Ishikawa (cell line): ENCODE measurements around the gene TTLL6.

Source experiments
- CEBPB ChIP-seq: IDR thresholded peaks from 2 replicates; pipeline ENCODE4 v1.6.1; 2012
- CREB1 ChIP-seq: IDR thresholded peaks from 2 replicates; pipeline ENCODE4 v1.6.1; 2012; ENCODE audit warnings: low read depth
- EGR1 ChIP-seq: IDR thresholded peaks from 2 replicates; pipeline ENCODE4 v1.6.1; 2012
- EP300 ChIP-seq: IDR thresholded peaks from 2 replicates; pipeline ENCODE4 v1.6.1; 2012; ENCODE audit warnings: borderline replicate concordance
- FOXM1 ChIP-seq: IDR thresholded peaks from 2 replicates; pipeline ENCODE4 v1.6.1; 2012; ENCODE audit warnings: low read depth, borderline replicate concordance
- MAX ChIP-seq: IDR thresholded peaks from 2 replicates; pipeline ENCODE4 v1.6.1; 2012
- NFIC ChIP-seq: IDR thresholded peaks from 2 replicates; pipeline ENCODE4 v1.6.1; 2012
- RAD21 ChIP-seq: IDR thresholded peaks from 2 replicates; pipeline ENCODE4 v1.6.1; 2012; ENCODE audit warnings: low read depth
- TAF1 ChIP-seq: IDR thresholded peaks from 2 replicates; pipeline ENCODE4 v1.6.1; 2012; ENCODE audit warnings: low read depth, mild to moderate bottlenecking
- TCF12 ChIP-seq: IDR thresholded peaks from 2 replicates; pipeline ENCODE4 v1.6.1; 2012; ENCODE audit warnings: low read depth
- TEAD4 ChIP-seq: IDR thresholded peaks from 2 replicates; pipeline ENCODE4 v1.6.1; 2012
- YY1 ChIP-seq: IDR thresholded peaks from 2 replicates; pipeline ENCODE4 v1.6.1; 2012; ENCODE audit warnings: low read depth
- ZBTB7A ChIP-seq: IDR thresholded peaks from 2 replicates; pipeline ENCODE4 v1.6.1; 2012; ENCODE audit warnings: low read depth
- TF ChIP-seq, protein P1 (sequence below): IDR thresholded peaks from 2 replicates; pipeline ENCODE4 v1.6.1; 2012
- TF ChIP-seq, protein P2 (sequence below): IDR thresholded peaks from 2 replicates; pipeline ENCODE4 v1.6.1; 2012; ENCODE audit warnings: low read depth, mild to moderate bottlenecking

Gene TTLL6

GRCh38 chr17:48773245-48773644 lies 43.8 kb downstream of the TTLL6 start:
- TF ChIP-seq EGR1 = no peak
- TF ChIP-seq FOXM1 = no peak
- TF ChIP-seq TCF12 = no peak

DNA sequence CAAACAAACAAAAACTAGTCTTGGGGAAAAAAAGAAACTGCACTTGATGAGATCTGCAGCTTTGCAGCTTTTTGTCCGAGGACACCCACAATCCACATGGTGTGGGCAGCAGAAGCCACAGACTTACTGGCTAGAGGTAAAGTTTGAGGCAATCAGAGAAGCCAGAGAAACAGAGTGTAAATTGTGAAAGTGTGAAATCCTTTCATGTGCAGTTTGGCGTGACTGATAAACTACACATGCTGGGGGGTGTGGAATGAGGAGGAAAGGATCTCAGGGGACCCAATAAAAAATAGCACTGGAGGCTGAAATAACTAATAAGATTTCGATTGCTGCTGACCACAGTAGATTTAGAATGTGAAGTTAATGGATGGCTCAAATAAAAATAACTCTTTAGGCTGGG lies 46.1 kb downstream of the TTLL6 start:
- TF ChIP-seq CREB1 (no peak), EP300 (no peak), TAF1 (no peak), ZBTB7A (no peak)

- TF ChIP-seq, protein P1, sequence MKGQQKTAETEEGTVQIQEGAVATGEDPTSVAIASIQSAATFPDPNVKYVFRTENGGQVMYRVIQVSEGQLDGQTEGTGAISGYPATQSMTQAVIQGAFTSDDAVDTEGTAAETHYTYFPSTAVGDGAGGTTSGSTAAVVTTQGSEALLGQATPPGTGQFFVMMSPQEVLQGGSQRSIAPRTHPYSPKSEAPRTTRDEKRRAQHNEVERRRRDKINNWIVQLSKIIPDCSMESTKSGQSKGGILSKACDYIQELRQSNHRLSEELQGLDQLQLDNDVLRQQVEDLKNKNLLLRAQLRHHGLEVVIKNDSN = no peak
- no peak for TF ChIP-seq TAF1
- TF ChIP-seq TEAD4 = no peak
- TF ChIP-seq EGR1 = no peak
- no peak for TF ChIP-seq ZBTB7A
- TF ChIP-seq FOXM1 = no peak
- no peak for TF ChIP-seq EP300
- TF ChIP-seq NFIC = no peak
- no peak for TF ChIP-seq TCF12
- no peak for TF ChIP-seq RAD21
- TF ChIP-seq MAX = no peak
- TF ChIP-seq, protein P2, sequence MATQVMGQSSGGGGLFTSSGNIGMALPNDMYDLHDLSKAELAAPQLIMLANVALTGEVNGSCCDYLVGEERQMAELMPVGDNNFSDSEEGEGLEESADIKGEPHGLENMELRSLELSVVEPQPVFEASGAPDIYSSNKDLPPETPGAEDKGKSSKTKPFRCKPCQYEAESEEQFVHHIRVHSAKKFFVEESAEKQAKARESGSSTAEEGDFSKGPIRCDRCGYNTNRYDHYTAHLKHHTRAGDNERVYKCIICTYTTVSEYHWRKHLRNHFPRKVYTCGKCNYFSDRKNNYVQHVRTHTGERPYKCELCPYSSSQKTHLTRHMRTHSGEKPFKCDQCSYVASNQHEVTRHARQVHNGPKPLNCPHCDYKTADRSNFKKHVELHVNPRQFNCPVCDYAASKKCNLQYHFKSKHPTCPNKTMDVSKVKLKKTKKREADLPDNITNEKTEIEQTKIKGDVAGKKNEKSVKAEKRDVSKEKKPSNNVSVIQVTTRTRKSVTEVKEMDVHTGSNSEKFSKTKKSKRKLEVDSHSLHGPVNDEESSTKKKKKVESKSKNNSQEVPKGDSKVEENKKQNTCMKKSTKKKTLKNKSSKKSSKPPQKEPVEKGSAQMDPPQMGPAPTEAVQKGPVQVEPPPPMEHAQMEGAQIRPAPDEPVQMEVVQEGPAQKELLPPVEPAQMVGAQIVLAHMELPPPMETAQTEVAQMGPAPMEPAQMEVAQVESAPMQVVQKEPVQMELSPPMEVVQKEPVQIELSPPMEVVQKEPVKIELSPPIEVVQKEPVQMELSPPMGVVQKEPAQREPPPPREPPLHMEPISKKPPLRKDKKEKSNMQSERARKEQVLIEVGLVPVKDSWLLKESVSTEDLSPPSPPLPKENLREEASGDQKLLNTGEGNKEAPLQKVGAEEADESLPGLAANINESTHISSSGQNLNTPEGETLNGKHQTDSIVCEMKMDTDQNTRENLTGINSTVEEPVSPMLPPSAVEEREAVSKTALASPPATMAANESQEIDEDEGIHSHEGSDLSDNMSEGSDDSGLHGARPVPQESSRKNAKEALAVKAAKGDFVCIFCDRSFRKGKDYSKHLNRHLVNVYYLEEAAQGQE = no peak
- no peak for TF ChIP-seq CREB1
- no peak for TF ChIP-seq CEBPB
- no peak for TF ChIP-seq YY1
Observed at GRCh38 chr17:48769009-48769675, 47.9 kb downstream of the TTLL6 start.

DNA sequence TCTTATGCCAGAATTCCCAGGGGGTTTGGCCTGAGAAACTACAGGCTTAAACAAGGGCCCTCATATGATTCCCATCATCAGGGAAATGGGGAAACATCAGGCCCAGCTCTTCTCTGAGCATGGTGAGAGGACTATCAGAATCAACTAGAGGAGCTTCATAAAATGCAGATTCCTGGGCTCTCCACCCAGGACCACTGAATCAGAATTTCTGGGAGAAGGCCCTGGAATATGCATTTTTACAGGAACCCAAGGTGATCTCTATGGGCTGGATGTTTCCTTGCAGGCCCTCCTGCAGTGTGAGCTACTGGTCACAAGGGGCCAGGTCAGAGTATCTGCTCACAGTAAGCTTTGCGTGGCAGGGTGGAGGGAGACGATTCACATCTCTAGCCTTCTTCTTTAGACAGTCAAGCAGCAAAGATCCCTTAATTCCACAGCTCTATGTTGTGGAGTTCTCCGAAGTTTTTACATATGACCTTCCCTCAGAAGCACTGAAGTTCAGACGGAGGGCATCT lies 49.7 kb downstream of the TTLL6 start:
- no peak for TF ChIP-seq ZBTB7A
- no peak for TF ChIP-seq TCF12

DNA sequence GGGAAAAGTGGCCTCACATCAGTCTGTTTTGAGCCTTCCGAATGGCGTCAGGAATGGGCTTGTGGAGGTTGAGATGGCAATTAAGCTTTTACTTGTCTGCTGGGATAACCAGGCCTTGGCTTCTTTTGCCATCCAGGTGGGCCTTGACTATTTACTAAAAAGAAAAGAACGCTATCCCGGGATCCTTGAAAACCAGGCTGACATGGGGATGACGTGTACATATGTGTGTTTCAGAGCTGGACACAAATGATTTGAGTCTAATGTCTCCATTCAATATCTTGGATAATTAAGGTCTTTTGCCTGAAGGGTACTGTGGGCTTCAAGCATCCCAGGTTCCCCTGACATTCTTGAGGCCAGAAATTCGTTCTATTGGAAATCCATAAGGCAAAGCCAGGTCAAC lies 55.9 kb downstream of the TTLL6 start:
- TF ChIP-seq NFIC (no peak), RAD21 (no peak), ZBTB7A (no peak), CEBPB (no peak), TCF12 (no peak), FOXM1 (no peak), CREB1 (no peak), MAX (no peak)
- TF ChIP-seq, protein P1 = no peak
- TF ChIP-seq, protein P2 = no peak

GRCh38 chr17:48760411-48760810 lies 56.6 kb downstream of the TTLL6 start:
- no peak for TF ChIP-seq CEBPB
- TF ChIP-seq TEAD4 = no peak
- TF ChIP-seq, protein P2 = no peak
- no peak for TF ChIP-seq MAX
- TF ChIP-seq EP300 = no peak
- TF ChIP-seq EGR1 = no peak
- no peak for TF ChIP-seq NFIC
- TF ChIP-seq, protein P1 = no peak
- TF ChIP-seq RAD21 = no peak
- TF ChIP-seq FOXM1 = no peak
- no peak for TF ChIP-seq TAF1
- no peak for TF ChIP-seq ZBTB7A
- TF ChIP-seq CREB1 = no peak
